ENCODE data around the gene ANKRD34A. TPM values are rescaled to one million over a fixed set of nuclear protein-coding genes. Genes with fewer than 3 reads are reported as not detected.

Gene ANKRD34A
- total RNA-seq, 1 donor from 2014 or later: 0.59 TPM

DNA sequence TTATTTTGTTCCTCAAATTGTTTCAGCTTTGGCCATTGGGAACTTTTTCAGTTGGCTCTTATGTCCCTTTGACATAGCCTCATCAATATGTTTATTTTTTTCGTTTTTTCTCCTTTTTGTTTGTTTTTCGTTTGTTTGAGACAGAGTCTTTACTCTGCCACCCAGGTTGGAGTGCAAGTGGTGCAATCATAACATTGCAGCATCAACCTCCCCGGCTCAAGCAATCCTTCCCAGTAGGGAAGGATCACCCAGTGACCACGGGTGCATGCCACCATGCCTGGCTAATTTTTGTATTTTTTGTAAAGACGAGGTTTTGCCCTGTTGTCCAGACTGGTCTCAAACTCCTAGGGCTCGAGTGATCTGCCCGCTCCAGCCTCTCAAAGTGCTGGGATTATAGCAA, 8.2 kb upstream of the ANKRD34A start:
- no peak for DNase-seq
- H3K4me3 Mint-ChIP-seq (ENCODE audit: unreplicated experiment): no peak overlapping the region
- no peaks in the 10 kb centered on the region for H3K27me3 Mint-ChIP-seq (ENCODE audit: unreplicated experiment)

DNA sequence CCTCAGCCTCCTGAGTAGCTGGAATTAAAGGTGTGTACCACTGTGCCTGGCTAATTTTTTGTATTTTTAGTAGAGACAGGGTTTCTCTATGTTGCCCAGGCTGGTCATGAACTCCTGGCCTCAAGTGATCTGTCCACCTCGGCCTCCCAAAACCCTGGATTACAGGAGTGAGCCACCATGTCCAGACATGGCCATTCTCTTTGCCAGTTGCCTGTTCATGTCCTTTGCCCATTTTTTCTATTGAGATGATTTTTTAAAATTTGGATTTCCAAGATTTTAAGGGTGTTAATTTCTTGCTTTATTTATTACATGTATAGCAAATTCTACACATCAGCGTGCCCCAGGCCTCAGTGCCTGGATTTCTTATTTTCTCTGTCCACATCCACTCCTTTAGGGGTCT, 2.9 kb upstream of the ANKRD34A start:
- no peak for DNase-seq
- no peak overlapping the region for H3K27ac Mint-ChIP-seq (ENCODE audit: unreplicated experiment)
- peaks cover 10% of the 10 kb centered on the region for H3K9me3 Mint-ChIP-seq (ENCODE audit: unreplicated experiment)
- H3K36me3 Mint-ChIP-seq (ENCODE audit: unreplicated experiment): no peaks in the 10 kb centered on the region
- peaks cover 7% of the 10 kb centered on the region for H3K27me3 Mint-ChIP-seq (ENCODE audit: unreplicated experiment)
- no peak overlapping the region for H3K4me3 Mint-ChIP-seq (ENCODE audit: unreplicated experiment)
- peaks cover 14% of the 10 kb centered on the region for H3K4me1 Mint-ChIP-seq (ENCODE audit: low read depth, unreplicated experiment)
- TF ChIP-seq, protein P1, sequence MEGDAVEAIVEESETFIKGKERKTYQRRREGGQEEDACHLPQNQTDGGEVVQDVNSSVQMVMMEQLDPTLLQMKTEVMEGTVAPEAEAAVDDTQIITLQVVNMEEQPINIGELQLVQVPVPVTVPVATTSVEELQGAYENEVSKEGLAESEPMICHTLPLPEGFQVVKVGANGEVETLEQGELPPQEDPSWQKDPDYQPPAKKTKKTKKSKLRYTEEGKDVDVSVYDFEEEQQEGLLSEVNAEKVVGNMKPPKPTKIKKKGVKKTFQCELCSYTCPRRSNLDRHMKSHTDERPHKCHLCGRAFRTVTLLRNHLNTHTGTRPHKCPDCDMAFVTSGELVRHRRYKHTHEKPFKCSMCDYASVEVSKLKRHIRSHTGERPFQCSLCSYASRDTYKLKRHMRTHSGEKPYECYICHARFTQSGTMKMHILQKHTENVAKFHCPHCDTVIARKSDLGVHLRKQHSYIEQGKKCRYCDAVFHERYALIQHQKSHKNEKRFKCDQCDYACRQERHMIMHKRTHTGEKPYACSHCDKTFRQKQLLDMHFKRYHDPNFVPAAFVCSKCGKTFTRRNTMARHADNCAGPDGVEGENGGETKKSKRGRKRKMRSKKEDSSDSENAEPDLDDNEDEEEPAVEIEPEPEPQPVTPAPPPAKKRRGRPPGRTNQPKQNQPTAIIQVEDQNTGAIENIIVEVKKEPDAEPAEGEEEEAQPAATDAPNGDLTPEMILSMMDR (IDR thresholded peaks at IDR 0.05; ENCODE audit: partially characterized antibody, unreplicated experiment): no peak

More for the DNA sequence above, 8.2 kb upstream of the ANKRD34A start:
- H3K9me3 Mint-ChIP-seq (ENCODE audit: unreplicated experiment): peaks cover 2% of the 10 kb centered on the region
- TF ChIP-seq, protein P1 (IDR thresholded peaks at IDR 0.05; ENCODE audit: partially characterized antibody, unreplicated experiment): no peak
- no peaks in the 10 kb centered on the region for H3K36me3 Mint-ChIP-seq (ENCODE audit: unreplicated experiment)
- H3K27ac Mint-ChIP-seq (ENCODE audit: unreplicated experiment): no peak overlapping the region
- peaks cover 3% of the 10 kb centered on the region for H3K4me1 Mint-ChIP-seq (ENCODE audit: low read depth, unreplicated experiment)

DNA sequence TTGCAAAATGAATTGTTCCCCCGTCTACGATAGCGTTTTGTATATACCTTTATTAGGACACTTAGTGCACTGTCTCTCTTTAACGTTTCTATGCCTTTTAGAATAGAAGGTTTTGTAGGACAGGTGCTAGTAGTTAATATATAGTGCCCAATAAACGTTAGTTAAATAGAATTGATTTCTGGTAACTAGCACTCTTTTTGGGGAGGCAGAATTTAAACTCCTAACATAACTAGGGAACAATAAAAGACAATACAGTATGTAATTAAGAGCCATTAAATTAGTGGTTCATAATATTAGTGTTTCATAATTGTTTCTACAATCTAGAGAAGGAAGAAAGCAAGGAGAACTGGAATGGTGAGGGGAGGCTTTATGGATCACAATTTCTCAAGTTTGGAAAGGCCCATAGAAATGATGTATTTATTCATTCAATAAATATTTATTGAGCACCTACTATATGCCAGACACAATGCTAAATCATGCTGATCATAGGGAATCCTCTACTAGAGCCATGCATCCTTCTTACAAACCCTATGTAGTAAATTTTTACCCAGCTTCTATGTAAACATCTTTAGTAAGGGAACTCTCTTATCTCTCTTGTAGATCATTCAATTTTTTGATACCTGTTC, 857 bp upstream of the ANKRD34A start:
- Mint-ChIP-seq H3K9me3 (ENCODE audit: unreplicated experiment) (peaks cover 8% of the 10 kb centered on the region), H3K4me1 (ENCODE audit: low read depth, unreplicated experiment) (peaks cover 16% of the 10 kb centered on the region), H3K27me3 (ENCODE audit: unreplicated experiment) (peaks cover 9% of the 10 kb centered on the region), H3K27ac (ENCODE audit: unreplicated experiment) (peak overlapping the region; percentile 88), H3K4me3 (ENCODE audit: unreplicated experiment) (peak overlapping the region; percentile 92), H3K36me3 (ENCODE audit: unreplicated experiment) (no peaks in the 10 kb centered on the region)
- TF ChIP-seq, protein P1 (IDR thresholded peaks at IDR 0.05; ENCODE audit: partially characterized antibody, unreplicated experiment): no peak
- no peak for DNase-seq

DNA sequence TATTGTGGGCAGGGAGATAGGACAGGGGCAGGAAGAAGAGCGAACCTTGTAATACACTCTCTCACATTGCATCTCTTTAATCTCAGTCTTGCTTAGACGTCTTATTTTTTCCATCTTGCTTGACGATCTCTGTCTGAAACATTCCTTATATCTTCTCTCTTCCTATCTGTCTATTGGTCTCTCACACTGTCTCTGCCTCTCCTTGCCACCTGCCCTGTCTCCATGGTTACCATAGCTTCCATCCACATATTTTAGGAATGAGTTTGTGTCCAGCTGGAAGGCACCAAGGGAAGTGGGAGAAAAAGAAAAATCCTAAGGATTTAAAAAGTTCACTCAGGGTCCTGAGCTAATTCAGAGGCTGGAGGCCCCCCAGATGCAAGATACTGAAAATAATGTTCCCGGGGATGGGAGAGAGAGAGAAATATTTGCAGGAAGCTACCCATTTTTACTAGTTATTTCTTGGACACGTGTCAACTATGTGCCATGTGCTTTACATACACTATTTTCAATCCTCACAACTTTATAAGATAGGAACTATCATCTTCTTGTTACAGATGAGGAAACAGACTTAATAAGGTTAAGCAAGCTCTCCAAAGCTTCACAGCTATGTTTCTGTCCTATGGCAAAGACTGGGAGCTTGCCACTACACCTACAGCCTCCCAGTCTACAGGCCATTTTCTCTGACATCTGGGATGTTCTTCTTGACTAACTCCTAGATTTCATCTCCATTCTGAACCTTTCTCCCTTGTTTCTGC, 933 bp downstream of the ANKRD34A start:
- no peak for DNase-seq
- TF ChIP-seq, protein P1 (IDR thresholded peaks at IDR 0.05; ENCODE audit: partially characterized antibody, unreplicated experiment): no peak
- peaks cover 21% of the 10 kb centered on the region for H3K4me1 Mint-ChIP-seq (ENCODE audit: low read depth, unreplicated experiment)
- peaks cover 16% of the 10 kb centered on the region for H3K9me3 Mint-ChIP-seq (ENCODE audit: unreplicated experiment)
- H3K36me3 Mint-ChIP-seq (ENCODE audit: unreplicated experiment): no peaks in the 10 kb centered on the region
- peaks cover 13% of the 10 kb centered on the region for H3K27me3 Mint-ChIP-seq (ENCODE audit: unreplicated experiment)
- H3K4me3 Mint-ChIP-seq (ENCODE audit: unreplicated experiment): peak overlapping the region; percentile 92
- H3K27ac Mint-ChIP-seq (ENCODE audit: unreplicated experiment): peak overlapping the region; percentile 88

Data from glutamatergic neuron (in vitro differentiated cells).